GM12878 (cell line): Measurements from ENCODE around the gene DNAJC16. TPM values are rescaled to one million over a fixed set of nuclear protein-coding genes. Genes with fewer than 3 reads are reported as not detected.
A peak's percentile ranks its signal among the peaks of the same experiment; 100 is the strongest.

Experiments used
- GABPA ChIP-seq: IDR thresholded peaks from 2 replicates; pipeline ENCODE4 v1.6.1; 2014; ENCODE audit warnings: antibody characterized with exemption, low read depth, mild to moderate bottlenecking, inconsistent platforms
- HDAC6 ChIP-seq: fragments of 200-600 bp; sonication (generic); IDR thresholded peaks from one replicate; pipeline ENCODE4 v1.8.0; 2017; ENCODE audit warnings: antibody characterized with exemption; ENCODE audit not compliant: unreplicated experiment
- IRF4 ChIP-seq: IDR thresholded peaks from 2 replicates; pipeline ENCODE4 v1.6.1; 2011; ENCODE audit warnings: low read depth, low read length
- TARDBP ChIP-seq: IDR thresholded peaks from 2 replicates; pipeline ENCODE4 v1.6.1; 2016; ENCODE audit warnings: borderline replicate concordance
- ZBED1 ChIP-seq: IDR thresholded peaks from 2 replicates; pipeline ENCODE4 v1.6.1; 2016; ENCODE audit warnings: borderline replicate concordance
- polyA plus RNA-seq, 11 experiments: library from polyadenylated mRNA; depleted of rRNA in 4 of 11; unstranded in 6 of 11; stranded (reverse) in 5 of 11; fragments of >200 nt; fragmentation: Nextera tagmentation in 4 of 11; fragmentation: Illumina TruSeq in 1 of 11; extraction: Ambion mirVana in 4 of 11; extraction: Trizol in 1 of 11; gene quantifications; 1 replicate in 1 of 11; 2 replicates in 10 of 11; pipeline versions ENCODE4 v1.2.1 to v1.2.3, GENCODE V29; 2011 to 2016; ENCODE audit warnings: inconsistent platforms in 2 of 11, missing spikeins in 2 of 11, low read depth in 1 of 11
- total RNA-seq, 4 experiments: library from RNA; depleted of rRNA in 3 of 4; stranded (reverse); fragments of >200 nt in 3 of 4; fragmentation: Illumina TruSeq in 1 of 4; extraction: Trizol in 1 of 4; gene quantifications; 2 replicates each; pipeline versions ENCODE4 v1.2.1 to v1.2.3, GENCODE V29; 2013 to 2021
- TF ChIP-seq, protein P1 (sequence below): fragments of 450-650 bp; IDR thresholded peaks from 2 replicates; pipeline ENCODE4 v1.6.1; 2017; ENCODE audit warnings: mild to moderate bottlenecking, moderate library complexity
- TF ChIP-seq, protein P2 (sequence below): fragments of 450-650 bp; IDR thresholded peaks from 2 replicates; pipeline ENCODE4 v1.6.1; 2017; ENCODE audit warnings: borderline replicate concordance

DNAJC16 gene
- total and polyA plus RNA-seq, 10 of the 15 experiments (the other 5 are each of a cell fraction or from before 2014, with no cell fraction given): 2.4 to 12.7 (median 7.8) TPM

DNA sequence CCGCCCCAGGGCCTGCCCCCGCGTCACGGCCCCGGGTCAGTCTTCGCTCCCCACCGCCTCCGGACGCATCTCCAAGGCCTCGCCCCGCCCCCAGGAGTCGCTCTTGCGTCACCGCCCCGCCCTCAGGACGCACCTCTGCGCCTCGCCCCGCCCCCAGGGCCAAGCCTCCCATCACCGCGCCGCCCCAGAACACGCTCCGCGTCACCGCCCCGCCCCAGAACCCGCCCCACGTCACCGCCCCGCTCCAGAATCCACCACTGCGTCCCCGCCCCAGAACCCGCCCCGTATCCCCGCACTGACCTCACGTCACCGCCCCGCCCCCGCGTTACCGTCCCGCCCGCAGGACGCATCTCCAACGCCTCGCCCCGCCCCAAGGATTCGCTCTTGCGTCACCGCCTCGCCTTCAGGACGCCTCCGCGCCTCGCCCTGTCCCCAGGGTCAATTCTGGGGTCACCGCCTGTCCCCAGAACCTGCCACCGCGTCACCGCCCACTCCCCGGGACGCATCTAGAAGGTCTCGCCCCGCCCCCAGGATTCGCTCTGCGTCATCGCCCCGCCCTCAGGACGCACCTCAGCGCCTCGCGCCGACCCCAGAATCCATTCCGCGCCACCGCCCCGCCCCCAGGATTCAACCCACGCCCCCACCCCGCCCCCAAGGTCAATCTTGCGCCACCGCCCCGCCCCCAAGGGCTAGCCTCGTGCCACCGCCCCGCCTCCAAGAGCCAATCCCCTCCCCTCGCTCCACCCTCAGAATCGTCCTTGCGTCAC is 2.2 kb upstream of the DNAJC16 start (continued):
- TF ChIP-seq, protein P1, sequence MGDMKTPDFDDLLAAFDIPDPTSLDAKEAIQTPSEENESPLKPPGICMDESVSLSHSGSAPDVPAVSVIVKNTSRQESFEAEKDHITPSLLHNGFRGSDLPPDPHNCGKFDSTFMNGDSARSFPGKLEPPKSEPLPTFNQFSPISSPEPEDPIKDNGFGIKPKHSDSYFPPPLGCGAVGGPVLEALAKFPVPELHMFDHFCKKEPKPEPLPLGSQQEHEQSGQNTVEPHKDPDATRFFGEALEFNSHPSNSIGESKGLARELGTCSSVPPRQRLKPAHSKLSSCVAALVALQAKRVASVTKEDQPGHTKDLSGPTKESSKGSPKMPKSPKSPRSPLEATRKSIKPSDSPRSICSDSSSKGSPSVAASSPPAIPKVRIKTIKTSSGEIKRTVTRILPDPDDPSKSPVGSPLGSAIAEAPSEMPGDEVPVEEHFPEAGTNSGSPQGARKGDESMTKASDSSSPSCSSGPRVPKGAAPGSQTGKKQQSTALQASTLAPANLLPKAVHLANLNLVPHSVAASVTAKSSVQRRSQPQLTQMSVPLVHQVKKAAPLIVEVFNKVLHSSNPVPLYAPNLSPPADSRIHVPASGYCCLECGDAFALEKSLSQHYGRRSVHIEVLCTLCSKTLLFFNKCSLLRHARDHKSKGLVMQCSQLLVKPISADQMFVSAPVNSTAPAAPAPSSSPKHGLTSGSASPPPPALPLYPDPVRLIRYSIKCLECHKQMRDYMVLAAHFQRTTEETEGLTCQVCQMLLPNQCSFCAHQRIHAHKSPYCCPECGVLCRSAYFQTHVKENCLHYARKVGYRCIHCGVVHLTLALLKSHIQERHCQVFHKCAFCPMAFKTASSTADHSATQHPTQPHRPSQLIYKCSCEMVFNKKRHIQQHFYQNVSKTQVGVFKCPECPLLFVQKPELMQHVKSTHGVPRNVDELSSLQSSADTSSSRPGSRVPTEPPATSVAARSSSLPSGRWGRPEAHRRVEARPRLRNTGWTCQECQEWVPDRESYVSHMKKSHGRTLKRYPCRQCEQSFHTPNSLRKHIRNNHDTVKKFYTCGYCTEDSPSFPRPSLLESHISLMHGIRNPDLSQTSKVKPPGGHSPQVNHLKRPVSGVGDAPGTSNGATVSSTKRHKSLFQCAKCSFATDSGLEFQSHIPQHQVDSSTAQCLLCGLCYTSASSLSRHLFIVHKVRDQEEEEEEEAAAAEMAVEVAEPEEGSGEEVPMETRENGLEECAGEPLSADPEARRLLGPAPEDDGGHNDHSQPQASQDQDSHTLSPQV: no peak
- no peak for TF ChIP-seq ZBED1
- peak; percentile 53; the same call in 1 of the 2 replicates for TF ChIP-seq TARDBP
- TF ChIP-seq, protein P2, sequence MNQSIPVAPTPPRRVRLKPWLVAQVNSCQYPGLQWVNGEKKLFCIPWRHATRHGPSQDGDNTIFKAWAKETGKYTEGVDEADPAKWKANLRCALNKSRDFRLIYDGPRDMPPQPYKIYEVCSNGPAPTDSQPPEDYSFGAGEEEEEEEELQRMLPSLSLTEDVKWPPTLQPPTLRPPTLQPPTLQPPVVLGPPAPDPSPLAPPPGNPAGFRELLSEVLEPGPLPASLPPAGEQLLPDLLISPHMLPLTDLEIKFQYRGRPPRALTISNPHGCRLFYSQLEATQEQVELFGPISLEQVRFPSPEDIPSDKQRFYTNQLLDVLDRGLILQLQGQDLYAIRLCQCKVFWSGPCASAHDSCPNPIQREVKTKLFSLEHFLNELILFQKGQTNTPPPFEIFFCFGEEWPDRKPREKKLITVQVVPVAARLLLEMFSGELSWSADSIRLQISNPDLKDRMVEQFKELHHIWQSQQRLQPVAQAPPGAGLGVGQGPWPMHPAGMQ: no peak
- no peak for TF ChIP-seq GABPA
- 0 out of 2 replicates have a peak, but pooled peaks have one; percentile 18 for TF ChIP-seq IRF4
- no peak for TF ChIP-seq HDAC6
